HG02623 (cell line): Measurements from ENCODE around the gene APLF.
"Not testable (repeated sequence)": the region's sequence is repeated elsewhere in the genome, so short reads cannot be mapped to it uniquely, and the experiment has no call there.

ENCODE experiments used
- ATAC-seq: cut with Tn5 transposase; IDR thresholded peaks from one replicate; pipeline ENCODE4 v1.9.1; 2021; ENCODE audit warnings: moderate library complexity; ENCODE audit not compliant: unreplicated experiment

APLF gene

DNA sequence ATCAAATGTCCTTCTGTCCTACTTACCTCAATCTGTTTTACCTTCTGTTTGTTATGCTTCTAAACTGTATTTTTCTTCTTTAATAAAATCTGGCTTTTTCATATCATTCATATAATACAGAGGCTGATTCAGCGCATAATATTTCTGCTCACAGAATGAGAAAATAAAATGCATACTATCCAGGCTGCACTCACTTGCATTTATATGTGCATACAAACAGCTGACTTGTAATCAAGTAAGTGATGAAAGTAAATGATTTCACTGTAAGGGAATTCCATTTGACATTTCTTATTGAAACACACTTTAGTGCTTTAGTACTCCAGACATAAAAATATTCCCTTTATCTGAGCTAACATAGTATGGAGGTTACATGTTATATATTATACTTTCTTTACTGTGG lies 100.7 kb downstream of the APLF start:
- no peak for ATAC-seq

DNA sequence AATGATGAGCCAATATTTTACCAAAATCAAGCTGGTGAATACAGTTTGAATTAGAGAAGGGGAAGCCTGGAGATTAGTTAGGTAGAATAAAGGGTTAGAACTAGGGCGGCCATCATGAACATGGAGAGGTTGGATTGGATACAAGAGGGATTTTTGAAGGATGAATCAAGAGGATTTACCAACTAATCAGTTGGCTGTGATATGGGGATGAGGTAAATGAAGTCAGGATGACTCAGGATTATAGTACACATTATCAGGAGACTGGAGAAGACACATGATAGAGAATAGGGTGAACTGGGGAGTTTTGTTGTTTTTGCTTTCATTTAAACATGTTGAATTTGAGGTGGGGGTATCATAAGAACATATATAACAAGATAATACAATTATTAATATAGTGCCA lies 102.2 kb downstream of the APLF start:
- ATAC-seq, result no peak

DNA sequence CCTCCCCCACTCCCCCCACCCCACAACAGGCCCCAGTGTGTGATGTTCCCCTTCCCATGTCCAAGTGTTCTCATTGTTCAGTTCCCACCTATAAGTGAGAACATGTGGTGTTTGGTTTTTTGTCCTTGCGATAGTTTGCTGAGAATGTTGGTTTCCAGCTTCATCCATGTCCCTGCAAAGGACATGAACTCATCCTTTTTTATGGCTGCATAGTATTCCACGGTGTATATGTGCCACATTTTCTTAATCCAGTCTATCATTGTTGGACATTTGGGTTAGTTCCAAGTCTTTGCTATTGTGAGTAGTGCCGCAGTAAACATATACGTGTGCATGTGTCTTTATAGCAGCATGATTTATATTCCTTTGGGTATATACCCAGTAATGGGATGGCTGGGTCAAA lies 103.0 kb downstream of the APLF start:
- ATAC-seq, result not testable (repeated sequence)

DNA sequence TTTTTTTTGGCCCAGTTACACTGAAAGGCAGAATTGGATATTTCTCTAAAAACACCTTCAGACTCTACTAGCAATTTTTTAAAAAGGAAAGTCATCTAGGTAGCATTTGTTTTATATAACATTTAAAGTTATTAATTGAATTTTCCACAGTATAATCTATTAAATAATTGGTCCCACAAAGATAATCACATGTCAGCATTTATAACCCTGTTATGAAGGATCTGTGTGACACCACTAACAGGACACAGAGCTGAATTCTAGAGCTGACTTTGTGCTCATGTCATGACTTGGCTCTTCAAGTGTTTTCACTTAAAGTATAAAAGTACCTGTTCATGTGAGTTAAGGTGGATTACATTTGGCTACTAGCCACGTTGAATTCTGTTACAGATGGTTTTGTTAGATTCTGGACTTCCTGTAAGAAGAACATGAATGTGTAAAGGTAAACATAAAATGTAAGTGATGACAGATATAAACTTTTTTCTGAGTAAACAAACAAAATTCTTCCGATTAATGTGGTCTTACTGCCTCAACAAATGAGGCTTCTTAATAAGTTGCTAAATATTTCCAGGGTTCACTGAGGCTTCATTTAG lies 106.9 kb downstream of the APLF start:
- ATAC-seq, result no peak

DNA sequence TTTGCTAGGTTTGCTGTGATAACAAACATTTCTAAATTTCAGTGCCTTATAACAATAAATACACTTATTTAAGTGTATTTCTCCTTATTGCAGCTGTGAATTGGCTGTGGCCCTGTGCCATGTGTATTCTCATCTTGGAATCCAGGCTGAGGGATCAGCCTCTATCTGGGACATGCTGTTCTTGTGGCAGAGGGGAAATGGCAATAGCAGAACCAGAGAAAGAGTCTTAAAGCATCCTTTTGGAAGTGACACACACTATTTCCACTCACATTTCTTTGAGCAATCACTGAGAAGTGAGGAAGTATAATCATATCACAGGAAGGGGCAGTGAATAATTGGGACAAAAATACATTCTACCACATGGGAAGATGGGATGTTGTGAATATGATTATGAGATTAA lies 109.8 kb downstream of the APLF start:
- ATAC-seq, result no peak

DNA sequence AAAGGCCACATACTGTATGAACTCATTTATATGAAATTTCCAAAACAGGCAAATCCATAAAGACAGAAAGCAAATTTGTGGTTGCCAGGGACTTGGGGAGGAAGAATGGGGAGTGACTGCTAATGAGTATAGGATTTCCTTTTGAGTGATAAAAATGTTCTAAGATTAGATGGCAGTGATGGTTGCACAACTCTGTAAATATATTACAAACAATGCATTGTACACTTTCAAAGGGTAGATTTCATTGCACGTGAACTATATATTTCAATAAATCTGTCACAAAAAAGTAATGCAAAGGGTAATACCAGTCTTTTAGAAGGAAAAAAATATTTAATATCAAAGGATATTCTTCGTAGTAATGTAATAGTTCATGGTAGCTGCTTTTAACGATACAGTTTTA lies 112.3 kb downstream of the APLF start:
- no peak for ATAC-seq

DNA sequence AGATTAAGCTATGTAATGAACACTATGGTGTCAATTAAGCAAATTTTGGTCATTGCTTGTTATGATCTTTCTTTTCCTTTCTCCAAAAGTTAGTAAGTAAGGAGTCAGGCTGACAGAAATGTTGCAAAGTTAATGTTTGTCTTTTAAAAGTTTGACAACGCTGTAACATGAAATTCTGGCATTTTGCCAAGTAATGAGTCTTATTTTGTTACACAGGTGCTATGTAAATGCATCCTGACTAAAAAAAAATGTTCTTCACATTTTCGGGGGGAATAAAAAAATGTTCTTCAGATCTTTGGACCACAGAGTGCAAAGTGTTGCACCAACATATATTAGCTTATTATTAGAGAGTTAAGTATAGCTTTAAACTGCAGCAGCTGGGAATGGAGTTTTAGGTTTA lies 121.2 kb downstream of the APLF start:
- no peak for ATAC-seq

DNA sequence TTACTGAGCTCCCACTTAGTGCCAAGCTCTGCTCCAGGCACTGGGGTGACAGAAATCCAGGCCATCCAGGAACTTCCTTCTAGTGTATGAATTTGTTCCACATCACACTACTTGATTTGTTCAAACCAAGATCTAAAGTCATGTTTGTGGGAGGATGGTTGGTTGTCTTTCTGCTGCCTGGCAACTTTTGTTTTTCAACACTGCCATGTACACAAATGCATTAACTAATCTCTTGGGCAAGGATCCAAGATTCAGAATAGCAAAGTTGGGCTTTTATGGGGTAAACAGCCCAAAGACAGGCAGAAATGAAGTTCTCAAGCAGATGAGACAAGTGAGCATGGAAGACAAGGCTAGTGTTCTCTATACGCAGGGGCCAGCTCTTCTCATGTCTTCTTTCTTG lies 122.6 kb downstream of the APLF start:
- no peak for ATAC-seq

DNA sequence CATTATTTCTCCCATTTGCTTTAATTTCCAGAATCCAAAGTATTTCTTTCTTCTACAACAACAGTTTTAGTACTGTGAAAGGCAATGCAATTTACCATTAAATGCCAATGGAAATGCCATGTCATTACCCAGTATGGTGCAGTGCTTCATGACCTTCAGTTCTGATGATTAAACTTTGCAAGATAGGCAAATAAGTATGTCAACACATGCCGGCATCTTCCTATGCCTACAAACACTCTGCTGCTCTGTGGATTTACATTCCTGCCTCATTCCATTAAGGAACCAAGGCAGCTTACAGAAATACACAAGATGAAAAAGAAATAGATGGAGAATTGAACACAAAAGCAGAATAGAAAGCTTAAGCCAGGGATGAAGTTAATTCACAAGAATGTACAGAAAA lies 123.3 kb downstream of the APLF start:
- ATAC-seq, result no peak

DNA sequence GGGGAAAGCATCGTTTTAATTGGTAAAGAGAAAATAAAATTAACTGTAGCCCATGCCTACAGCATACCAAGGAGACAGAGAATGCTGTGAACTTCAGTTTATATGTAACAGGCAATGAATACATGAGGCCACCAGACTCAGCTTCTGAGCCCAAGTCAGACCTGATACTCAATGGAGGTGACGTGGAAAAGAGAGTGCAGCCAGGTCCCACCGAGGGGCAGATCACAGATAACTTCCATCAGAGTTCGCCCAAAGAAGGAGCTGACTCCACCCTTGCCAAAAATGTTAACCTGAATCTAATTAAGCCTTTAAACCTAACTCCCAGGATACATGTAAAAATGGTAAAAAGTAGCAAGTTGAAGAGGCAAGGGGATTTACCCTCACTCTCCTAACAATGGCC lies 123.8 kb downstream of the APLF start:
- ATAC-seq, result no peak

DNA sequence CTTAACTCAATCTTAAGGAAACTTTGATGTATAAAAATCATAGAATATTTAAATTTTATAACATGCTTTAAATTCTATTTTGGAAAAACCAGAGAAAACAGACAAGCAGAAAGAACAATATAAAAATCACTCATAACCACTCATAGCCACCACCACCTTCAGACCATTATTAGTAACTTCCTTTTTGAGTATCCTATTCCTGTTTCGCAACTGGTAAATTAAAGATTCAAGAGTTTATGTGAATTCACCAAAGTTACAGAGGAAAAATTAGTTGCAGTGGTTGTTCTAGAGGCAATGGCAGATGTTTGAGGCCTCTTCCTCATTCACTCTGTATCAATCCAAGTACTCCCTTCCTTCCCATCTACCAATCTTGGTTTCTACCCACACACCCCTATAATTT lies 126.7 kb downstream of the APLF start:
- ATAC-seq, result no peak

DNA sequence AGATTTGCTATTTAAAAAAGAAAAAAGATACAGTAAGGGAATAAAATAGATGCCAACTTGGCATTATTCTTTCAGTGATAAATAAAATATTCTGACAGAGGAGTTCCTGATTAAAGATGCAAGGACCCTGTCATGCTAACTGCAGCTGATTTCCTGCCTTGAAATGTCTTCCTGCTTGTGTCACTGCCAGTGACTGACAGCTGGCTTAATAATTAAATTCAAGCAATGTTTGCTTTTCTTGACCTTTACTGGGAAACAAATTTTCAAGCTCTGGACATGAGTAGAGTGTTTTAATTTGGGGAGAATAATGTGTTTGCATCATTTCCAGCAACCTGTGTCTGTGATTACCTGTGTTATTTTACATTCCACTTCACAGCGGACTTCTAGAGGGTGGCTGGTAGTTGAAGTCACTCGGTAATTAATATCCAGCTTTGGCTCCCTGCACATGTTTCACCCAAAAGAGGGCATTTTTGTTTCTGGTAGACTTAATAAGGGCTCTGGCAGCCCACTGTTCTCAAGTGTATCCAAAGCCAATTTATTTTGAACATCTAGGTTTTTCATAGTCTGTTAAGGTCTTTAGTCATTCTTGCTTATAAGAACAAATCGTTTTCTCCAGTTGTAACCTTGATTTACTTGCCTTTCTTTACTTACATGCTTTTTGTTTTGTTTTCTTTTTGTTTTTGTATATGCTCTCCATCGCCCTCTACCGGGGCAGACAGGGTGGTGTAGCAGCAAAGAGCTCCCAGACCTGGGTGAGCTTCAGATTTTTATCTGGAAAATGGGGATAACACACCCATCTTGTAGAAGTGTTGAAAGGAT lies 127.5 kb downstream of the APLF start:
- no peak for ATAC-seq

DNA sequence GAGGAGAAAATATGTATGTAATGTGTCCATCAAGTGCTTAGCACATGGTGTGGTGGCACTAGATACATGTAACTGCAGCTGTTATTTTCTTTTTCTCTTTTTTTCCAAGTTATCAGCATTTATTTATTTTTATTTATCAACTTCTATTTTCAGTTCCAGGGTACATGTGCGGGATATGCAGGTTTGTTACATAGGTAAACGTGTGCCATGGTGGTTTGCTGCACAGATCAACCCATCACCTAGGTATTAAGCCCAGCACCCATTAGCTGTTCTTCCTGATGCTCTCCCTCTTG lies 128.1 kb downstream of the APLF start:
- not testable (repeated sequence) for ATAC-seq

DNA sequence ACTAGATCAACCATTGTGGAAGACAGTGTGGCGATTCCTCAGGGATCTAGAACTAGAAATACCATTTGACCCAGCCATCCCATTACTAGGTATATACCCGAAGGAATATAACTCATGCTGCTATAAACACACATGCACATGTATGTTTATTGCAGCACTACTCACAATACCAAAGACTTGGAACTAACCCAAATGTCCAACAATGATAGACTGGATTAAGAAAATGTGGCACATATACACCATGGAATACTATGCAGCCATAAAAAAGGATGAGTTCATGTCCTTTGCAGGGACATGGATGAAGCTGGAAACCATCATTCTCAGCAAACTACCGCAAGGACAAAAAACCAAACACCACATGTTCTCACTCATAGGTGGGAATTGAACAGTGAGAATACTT lies 133.1 kb downstream of the APLF start:
- not testable (repeated sequence) for ATAC-seq

DNA sequence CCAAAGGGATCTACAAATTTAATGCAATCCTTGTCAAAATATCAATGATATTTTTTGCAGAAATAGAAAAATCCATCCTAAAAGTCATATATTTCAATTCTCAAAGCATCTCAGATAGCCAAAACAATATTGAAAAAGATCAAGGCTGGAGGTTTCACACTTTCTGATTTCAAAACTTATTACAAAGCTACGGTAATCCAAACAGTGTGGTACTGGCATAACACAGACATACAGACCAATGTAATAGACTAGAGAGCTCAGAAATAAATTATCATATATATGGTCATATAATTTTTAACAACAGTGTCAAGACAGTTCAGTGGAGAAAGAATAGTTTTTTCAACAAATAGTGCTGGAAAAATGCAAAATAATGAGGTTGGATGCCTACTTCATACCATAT lies 135.7 kb downstream of the APLF start:
- no peak for ATAC-seq

DNA sequence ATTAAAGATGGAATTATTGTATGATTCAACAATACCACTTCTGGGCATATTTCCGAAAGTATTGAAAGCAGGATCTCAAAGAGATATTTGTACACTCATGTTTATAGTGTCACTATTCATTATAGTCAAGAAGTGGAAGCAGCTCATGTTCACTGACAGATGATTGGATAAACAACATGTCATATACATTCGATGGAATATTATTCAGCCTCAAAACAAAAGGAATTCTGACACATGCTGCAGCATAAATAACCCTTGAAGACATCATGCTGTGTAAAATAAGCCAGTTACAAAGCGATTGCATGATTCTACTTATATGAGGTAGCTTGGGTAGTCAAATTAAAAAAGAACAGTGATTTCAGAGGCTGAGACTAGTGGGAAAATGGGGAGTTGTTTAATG lies 136.7 kb downstream of the APLF start:
- ATAC-seq, result no peak

DNA sequence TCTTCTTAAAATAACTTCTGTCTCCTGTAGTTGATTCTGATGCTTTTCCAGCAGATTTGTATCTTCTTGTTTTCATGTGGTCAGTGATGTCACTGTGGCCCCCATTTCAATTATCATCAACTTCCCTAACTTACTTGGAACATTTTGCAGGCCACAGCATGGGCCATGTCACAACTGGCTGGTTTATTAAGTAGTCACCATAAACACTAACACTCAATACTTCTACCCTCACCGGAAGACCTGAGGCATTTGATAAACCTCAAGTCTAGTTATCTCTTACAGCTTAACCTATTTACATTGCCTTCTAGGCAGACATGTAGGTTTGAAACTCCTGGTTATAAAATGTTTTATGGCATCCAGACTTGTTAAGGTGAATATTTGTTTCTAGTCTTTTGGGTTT lies 138.6 kb downstream of the APLF start:
- no peak for ATAC-seq

DNA sequence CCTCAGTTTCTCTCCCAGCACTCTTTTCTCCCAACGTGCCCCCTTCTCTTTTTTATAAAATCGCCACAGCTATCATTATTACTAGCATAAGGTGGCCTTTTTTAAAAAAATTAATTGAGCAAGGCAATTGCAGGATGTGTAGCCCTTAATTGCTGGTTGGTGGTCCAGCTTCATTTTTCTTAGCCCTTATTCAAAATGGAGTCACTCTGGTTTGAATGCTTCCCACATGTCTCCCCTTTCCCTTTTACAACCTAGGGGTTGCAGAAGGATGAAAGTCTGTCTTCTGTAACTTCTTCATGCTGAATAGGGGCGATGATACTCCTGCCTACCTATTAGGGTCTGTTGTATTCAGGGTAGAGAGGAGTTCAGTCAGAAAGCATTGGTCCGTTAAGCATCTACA lies 139.4 kb downstream of the APLF start:
- ATAC-seq, result no peak

DNA sequence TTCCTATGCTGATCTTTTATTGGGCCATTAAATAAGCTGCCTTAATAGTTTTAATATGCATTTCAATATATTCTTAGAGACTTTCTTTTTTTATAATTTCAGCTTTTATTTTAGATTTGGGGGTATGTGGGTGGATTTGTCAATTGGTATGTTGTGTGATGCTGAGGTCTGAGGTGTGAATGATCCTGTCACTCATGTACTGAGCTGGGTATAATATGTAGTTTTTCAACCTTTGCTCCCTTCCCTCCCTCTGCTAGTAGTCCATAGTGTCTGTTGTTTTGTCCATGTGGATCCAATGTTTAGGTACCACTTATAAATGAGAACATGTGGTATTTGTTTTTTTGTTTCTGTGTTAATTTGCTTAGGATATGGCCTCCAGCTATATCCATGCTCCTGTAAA lies 140.5 kb downstream of the APLF start:
- ATAC-seq, result no peak

DNA sequence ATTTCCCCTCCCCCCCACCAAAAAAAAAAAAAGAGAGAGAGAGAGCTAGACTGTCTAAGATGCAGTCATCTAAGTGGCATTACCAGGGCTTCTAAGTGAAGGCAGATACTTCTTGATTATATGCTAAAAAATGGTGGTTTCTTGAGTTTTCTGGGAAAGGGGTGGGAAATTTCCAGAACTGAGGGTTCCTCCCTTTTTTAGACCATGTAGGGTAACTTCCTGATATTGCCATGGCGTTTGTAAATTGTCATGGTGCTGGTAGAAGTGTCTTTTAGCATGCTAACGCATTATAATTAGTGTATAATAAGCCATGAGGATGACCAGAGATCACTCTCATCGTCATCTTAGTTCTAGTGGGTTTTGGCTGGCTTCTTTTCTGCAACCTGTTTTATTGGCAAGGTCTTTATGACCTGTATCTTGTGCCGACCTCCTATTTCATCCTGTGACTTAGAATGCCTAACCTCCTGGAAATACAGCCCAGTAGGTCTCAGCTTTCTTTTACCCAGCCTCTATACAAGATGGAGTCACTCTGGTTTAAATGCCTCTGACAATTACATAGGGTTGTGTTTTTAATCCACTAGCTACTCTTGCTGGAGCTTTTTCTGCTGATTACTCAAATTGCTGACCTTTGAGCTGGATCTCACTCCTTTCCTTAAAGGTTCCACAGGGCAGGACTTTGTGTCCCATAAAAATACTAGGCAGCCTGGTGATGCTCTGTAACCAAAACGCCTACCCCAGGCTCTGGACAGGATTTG lies 145.6 kb downstream of the APLF start:
- ATAC-seq, result no peak

DNA sequence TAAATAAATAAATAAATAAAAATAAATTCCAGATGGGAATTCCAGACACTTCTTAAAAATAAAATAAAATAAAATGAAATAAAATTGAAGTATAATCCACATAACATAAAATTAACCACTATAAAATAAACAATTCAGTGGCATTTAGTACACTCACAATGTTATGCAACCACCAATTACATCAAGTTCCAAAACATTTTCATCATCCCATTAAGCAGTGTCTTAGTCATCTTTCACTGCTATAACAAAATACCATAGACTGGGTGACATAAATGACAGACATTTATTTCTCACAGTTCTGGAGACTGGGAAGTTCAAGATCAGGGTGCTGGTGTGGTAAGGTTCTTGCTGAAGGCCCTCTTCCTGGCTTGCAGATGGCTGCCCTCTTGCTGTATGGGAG lies 153.4 kb downstream of the APLF start:
- no peak for ATAC-seq

DNA sequence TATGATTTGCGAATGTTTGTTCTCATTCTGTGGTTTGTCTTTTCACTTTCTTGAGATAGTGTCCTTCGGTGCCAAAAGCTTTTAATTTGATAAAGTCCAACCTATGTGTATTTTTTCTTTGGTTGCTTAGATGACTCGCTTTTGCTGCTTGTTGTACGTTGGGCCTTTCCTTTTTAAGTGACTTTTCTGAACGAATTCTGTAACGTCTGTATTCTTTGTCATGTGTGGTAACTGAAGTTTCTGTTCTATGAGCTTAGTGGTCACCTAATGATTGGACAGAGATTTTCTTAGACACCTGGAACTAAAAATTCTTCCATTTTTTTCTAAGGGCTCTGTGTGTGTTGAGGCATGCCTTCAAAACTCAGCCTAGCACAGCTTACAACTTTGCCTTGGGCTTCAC lies 156.4 kb downstream of the APLF start:
- ATAC-seq, result no peak
